H1 (cell line): Measurements from ENCODE around the gene UBE2E3.

Experiments used
- BCL11A ChIP-seq, 2 experiments: IDR thresholded peaks; one replicate each; pipeline ENCODE4 v1.6.1; 2011; ENCODE audit warnings: low read depth in 2 of 2, low read length in 2 of 2, mild to moderate bottlenecking in 2 of 2
- BRCA1 ChIP-seq: IDR thresholded peaks from 2 replicates; pipeline ENCODE4 v1.6.1; 2012; ENCODE audit warnings: low read depth, low read length, improper control_type of control experiment
- CTCF ChIP-seq, 3 experiments: IDR thresholded peaks; 1 replicate in 2 of 3; 2 replicates in 1 of 3; pipeline versions ENCODE4 v1.5.1 to v1.6.1; 2011; ENCODE audit warnings: low read length in 3 of 3, mild to moderate bottlenecking in 3 of 3, inconsistent platforms in 2 of 3, low read depth in 1 of 3, moderate library complexity in 1 of 3; ENCODE audit not compliant: insufficient read depth in 1 of 3; ENCODE audit errors: control extremely low read depth in 1 of 3
- EGR1 ChIP-seq: IDR thresholded peaks from 2 replicates; pipeline ENCODE4 v1.6.1; 2011; ENCODE audit warnings: low read depth, low read length, borderline replicate concordance
- EP300 ChIP-seq, 2 experiments: IDR thresholded peaks; 1 replicate in 1 of 2; 2 replicates in 1 of 2; pipeline ENCODE4 v1.6.1; 2011 to 2012; ENCODE audit warnings: low read depth in 2 of 2, low read length in 2 of 2, mild to moderate bottlenecking in 2 of 2, borderline replicate concordance in 1 of 2, inconsistent platforms in 1 of 2, moderate library complexity in 1 of 2
- EZH2 ChIP-seq: fragments of 200-600 bp; sonication (generic); IDR thresholded peaks from 2 replicates; pipeline ENCODE4 v1.7.1; 2012; ENCODE audit warnings: low read depth, mild to moderate bottlenecking, moderate library complexity, low read length, inconsistent platforms; ENCODE audit not compliant: severe bottlenecking
- GTF2F1 ChIP-seq: IDR thresholded peaks from 2 replicates; pipeline ENCODE4 v1.6.1; 2012; ENCODE audit warnings: low read depth, low read length, improper control_type of control experiment, borderline replicate concordance
- HDAC2 ChIP-seq, 2 experiments: fragments of 300-600 bp in 1 of 2; sonication (generic) in 1 of 2; IDR thresholded peaks; 2 replicates each; pipeline ENCODE4 v1.6.1; 2011 to 2012; ENCODE audit warnings: low read depth in 2 of 2, low read length in 2 of 2, mild to moderate bottlenecking in 2 of 2, moderate library complexity in 2 of 2, borderline replicate concordance in 1 of 2, inconsistent platforms in 1 of 2
- HDAC6 ChIP-seq: IDR thresholded peaks from one replicate; pipeline ENCODE4 v1.7.1; 2012; ENCODE audit warnings: low read depth, mild to moderate bottlenecking, inconsistent platforms, low read length, moderate library complexity
- MAX ChIP-seq: IDR thresholded peaks from 2 replicates; pipeline ENCODE4 v1.6.1; 2012; ENCODE audit warnings: inconsistent platforms
- PHF8 ChIP-seq: fragments of 200-600 bp; sonication (generic); conservative IDR thresholded peaks from 2 replicates; pipeline ENCODE4 v1.7.1; 2012; ENCODE audit warnings: low read depth, mild to moderate bottlenecking, inconsistent platforms, low read length, moderate library complexity
- POLR2A ChIP-seq, 2 experiments: IDR thresholded peaks; 1 replicate in 1 of 2; 2 replicates in 1 of 2; pipeline ENCODE4 v1.6.1; 2011; ENCODE audit warnings: low read depth in 2 of 2, low read length in 2 of 2, mild to moderate bottlenecking in 2 of 2; ENCODE audit errors: control extremely low read depth in 1 of 2
- TEAD4 ChIP-seq: IDR thresholded peaks from 2 replicates; pipeline ENCODE4 v1.6.1; 2012; ENCODE audit warnings: low read depth, low read length, inconsistent platforms, mixed read lengths
- USF2 ChIP-seq: IDR thresholded peaks from 2 replicates; pipeline ENCODE4 v1.6.1; 2011; ENCODE audit warnings: low read length, improper control_type of control experiment

GRCh38 chr2:181058378-181059269, 78.2 kb downstream of the UBE2E3 start:
- TF ChIP-seq CTCF (IDR thresholded peaks at IDR 0.05; ENCODE audit: control extremely low read depth in 1 of 3, insufficient read depth in 1 of 3, low read depth in 1 of 3, low read length in 3 of 3): peak in 2 of 3 experiments; percentile 37 to 68; a peak in 2 of 4 replicates
- no peak for TF ChIP-seq MAX
- TF ChIP-seq EP300 (IDR thresholded peaks at IDR 0.05; ENCODE audit: borderline replicate concordance in 1 of 2, low read depth in 2 of 2, low read length in 2 of 2): no peak
- TF ChIP-seq BCL11A (IDR thresholded peaks at IDR 0.05; ENCODE audit: low read depth in 2 of 2, low read length in 2 of 2): no peak
- no peak for TF ChIP-seq TEAD4
- TF ChIP-seq HDAC2 (IDR thresholded peaks at IDR 0.05; ENCODE audit: borderline replicate concordance in 1 of 2, low read depth in 2 of 2, low read length in 2 of 2): no peak
- no peak for TF ChIP-seq EGR1
- TF ChIP-seq PHF8: no peak
- TF ChIP-seq POLR2A (IDR thresholded peaks at IDR 0.05; ENCODE audit: control extremely low read depth in 1 of 2, low read depth in 2 of 2, low read length in 2 of 2): no peak
- TF ChIP-seq GTF2F1: no peak
- TF ChIP-seq EZH2: no peak
- no peak for TF ChIP-seq USF2
- no peak for TF ChIP-seq BRCA1
- no peak for TF ChIP-seq HDAC6
